ENCODE measurements around the gene TECPR2.
"Not testable (repeated sequence)": the region's sequence is repeated elsewhere in the genome, so short reads cannot be mapped to it uniquely, and the experiment has no call there.

Gene TECPR2

GRCh38 chr14:102538602-102539543 lies 176.1 kb downstream of the TECPR2 start:
- no peak for DNase-seq

DNA sequence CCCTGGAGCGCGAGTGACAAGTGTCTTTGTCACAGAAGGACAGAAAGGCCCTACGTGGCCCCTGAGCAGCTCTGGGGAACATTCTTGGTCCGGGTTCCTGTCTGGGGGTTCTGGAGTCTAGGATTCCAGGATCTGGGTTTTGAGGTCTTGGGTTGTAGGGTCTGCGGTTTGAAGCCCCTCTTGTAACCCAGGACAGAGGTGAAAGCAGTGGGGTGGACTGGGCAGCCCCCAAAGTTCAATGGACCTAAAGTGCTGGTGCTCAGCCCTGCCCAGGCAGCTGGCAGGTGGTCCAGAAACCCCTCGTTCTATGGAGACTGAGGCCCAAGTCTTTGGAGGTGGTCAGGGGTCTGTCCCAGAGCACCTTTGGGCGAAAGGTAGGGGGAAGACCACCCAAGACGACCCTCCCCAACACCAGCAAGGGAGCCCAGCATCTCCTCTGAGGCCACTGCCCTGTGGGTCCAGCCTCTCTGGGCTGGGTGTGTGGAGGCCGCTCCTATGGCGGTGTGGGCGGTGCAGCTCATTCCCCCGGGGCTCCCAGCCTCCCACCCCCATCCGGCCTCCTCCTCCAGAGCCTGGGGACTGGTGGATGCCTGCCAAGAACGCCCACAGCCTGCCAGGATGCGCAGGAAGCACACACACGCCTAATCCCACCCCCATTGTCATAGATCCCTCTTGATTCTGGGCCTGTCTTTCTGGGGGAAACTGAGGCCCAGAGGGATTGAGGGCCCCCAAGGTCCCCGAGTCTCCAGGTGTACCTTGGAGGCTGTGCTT lies 177.0 kb downstream of the TECPR2 start:
- no peak for DNase-seq

DNA sequence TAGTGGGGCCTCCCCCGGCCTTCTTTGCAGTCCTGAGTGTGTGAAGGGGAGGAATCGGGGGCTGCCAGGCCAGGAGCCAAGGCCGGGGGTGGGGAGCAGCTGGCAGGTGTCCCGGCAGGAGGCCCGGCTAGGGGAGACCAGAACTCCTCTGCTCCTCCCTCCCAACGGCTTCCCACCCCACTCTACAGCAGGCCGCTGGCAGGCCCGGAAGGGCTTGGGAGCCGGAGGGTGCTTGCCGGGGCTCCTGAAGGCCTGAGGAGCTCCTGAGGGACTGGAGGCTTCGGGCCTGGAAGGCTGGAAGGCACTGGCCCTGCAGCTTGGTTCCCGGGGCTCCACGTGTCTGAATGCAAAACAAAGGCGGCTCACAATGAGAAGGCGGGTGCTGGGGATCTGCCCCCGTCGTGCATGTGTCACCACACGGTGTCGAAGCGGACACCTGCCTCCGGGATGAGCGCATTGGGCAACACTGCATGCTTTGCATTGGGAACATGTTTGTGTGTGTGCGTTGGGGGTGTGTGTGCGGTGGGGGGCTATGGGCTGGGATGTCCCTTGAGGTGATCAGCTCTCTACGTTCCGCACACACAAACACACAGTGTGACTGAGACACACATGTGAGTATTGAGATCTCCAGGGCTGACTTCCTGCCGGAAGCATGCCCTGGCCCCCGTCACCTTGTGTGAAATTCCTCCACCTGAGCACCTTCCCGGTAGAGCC lies 177.7 kb downstream of the TECPR2 start:
- DNase-seq, result no peak

- not testable (repeated sequence) for DNase-seq
Measured at GRCh38 chr14:102541029-102541491, 178.3 kb downstream of the TECPR2 start.

DNA sequence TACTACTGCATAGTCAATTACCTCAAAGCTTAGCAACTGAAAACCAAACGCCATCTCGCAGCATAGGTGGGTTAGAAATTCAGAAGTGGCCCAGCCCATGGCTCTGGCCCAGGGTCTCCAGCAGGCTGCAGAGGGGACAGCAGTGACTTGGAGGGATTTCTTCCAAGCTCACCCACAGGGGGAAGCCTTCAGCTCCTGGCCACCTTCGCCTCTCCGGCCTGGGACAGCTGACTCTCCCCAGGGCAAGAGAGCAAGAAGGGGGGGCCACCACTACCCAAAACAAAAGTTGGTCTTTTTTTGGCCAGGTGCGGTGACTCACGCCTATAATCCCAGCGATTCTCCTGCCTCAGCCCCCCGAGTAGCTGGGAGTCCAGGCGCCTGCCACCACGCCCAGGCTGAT lies 179.0 kb downstream of the TECPR2 start:
- DNase-seq, result no peak

- DNase-seq, result no peak
Measured at GRCh38 chr14:102544046-102544746, 181.5 kb downstream of the TECPR2 start.

DNA sequence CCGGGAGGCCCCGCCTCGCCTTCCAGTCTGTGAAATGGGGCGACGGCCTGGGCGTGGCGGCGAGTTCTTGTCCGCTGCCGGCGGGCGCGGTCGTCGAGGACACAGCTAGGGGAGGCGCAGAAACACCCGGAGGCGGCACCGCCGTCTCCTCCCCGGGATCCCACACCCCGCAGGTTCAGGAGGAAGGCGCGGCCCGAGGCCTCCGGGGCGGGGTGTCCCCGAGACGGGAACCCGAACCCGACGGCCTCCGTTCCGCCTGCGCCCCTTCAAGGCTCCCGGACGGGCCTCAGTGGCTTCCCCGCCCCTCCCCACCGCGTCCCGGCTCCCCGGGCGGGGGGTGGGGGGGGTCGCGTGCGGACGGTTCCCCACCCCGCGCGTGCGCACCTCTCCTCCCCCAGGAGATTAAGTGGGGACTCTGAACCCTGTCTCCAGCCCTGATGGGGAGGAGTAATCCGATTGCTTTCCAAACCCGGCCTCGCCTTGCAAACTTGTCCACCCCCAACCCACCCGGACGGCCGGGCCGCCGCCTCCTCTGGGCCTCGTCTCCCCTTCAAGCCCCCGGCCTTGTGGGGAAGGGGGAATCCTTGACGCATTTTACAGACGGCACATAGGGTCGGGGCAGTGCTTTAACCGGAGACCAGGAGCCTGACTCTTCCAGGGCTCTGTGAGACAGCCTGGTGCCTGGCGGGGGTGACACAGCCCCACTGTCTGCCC lies 182.2 kb downstream of the TECPR2 start:
- no peak for DNase-seq

- DNase-seq, result no peak
Measured at GRCh38 chr14:102545461-102546265, 182.9 kb downstream of the TECPR2 start.

DNA sequence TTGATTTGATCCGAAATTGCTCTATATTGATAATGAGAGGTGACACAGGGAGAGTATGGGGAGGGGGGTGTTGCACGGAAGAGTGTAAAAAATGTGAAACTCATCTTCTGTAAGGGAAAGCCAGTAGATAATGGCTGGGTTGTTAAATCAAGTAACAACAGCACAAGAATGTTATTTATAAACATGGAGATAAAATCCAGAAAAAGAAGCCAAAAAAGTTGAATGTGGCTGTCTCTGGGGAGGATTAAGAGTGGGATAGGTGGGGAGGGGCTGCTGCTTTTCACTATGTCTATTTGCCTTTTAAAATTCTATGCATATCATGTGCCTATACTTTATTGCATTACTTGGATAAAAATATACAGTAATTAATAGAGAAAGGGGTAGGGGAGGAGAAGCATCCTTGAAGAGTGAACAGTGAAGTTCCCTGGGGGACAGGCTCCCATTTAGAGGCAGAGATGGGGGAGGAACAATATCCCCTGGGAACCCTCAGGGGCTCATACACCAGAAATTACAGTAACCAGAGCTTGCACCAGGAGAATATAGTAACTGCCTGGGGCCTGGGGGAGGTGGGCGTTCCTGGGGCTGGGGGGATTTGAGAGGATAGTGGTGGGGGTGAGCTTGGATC lies 186.0 kb downstream of the TECPR2 start:
- DNase-seq, result no peak

DNA sequence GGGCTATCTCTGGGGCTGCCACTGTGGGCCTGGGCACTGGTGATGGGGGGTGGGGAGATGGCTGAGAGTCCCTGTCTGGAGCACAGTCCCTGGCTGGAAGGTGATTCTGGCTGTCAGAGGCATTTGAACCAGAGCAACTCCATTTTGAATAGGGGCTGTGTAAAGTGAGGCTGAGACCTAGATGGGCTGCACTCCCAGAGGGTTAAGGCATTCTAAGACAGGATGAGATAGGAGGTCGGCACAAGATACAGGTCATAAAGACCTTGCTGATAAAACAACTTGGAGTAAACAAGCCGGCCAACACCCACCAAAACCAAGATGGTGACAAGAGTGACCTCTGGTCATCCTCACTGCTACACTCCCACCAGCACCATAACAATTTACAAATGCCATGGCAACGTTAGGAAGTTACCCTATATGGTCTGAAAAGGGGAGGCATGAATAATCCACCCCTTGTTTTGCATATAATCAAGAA lies 188.2 kb downstream of the TECPR2 start:
- not testable (repeated sequence) for DNase-seq
